COLO829 (cell line): ENCODE measurements around the gene SHISA7.
"Not testable (repeated sequence)": the region's sequence is repeated elsewhere in the genome, so short reads cannot be mapped to it uniquely, and the experiment has no call there.

Experiments
- DNase-seq: peaks from one replicate; pipeline ENCODE4 v3.0.0; 2012; ENCODE audit warnings: low spot score

SHISA7 gene

GRCh38 chr19:55418185-55418584 lies 24.9 kb downstream of the SHISA7 start:
- DNase-seq, result peak; percentile 70

GRCh38 chr19:55410168-55410567 lies 32.9 kb downstream of the SHISA7 start:
- DNase-seq, result no peak

DNA sequence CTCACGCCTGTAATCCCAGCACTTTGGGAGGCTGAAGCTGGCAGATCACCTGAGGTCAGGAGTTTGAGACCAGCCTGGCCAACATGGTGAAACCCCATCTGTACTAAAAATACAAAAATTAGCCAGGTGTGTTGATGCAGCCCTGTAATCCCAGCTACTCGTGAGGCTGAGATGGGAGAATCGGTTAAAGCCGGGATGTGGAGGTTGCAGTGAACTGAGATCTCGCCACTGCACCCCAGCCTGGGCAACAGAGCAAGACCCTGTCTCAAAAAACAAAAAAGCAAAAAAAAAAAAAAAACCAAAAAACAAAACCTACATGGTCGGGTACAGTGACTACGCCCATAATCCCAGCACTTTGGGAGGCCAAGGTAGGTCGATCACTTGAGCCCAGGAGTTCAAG lies 33.9 kb downstream of the SHISA7 start:
- DNase-seq, result not testable (repeated sequence)

GRCh38 chr19:55408533-55408872 lies 34.6 kb downstream of the SHISA7 start:
- no peak for DNase-seq

- peak; percentile 100 for DNase-seq
Observed at GRCh38 chr19:55407800-55408532, 35.1 kb downstream of the SHISA7 start.

DNA sequence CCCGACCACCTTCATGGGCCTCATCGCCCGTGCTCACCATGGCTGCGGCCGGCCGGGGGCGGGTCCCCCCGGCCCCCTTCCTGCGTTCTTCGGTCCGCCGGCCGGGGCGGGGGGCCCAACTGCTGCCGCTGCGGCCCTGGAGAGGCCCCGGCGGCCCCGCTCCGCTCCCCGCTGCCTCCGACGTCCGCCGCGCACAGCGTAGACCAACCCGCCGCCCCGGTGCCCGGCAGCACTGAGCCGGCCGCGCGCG lies 35.6 kb downstream of the SHISA7 start, which contains the start of gene UBE2S:
UBE2S (minus strand) TSS at position 239 of the 250 bp plus-strand sequence; CDS start at position 40, 199 bp downstream.
- DNase-seq, result not testable (repeated sequence)

DNA sequence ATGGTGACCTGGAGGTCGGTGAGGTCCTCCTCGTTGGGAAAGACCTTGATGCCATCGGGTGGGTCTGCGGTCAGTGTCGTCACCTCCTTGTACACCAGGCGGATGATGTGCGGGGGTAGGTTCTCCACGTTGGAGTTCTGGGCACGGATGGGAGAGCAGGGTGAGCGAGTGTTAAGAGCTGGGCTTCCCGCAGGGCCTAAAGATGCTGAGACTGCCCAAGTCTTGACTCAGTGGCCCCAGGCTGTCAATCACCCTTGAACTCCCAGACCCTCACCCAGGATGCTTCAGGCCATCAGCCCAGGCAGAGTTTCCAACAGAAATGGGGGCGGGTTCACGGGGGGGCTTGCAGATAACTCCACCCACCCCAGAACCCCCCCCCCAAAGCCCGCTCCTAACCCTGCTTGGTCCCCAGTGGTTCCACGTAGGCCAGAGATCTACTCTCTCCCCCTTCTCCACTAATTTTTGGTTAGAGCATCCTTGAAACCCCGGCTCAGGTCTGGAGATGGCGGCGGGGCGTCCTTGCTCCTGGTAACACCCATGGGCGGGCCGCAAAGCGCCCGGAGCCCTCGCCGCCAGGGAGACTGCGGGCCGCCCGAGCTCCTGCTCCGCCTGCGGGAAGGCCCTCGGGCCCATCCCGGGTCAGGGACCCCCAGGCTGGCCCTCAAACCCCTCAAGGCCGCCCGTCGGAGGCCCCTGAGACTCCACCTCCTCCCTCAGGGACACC lies 36.1 kb downstream of the SHISA7 start:
- no peak for DNase-seq

GRCh38 chr19:55406091-55406825 lies 36.8 kb downstream of the SHISA7 start:
- no peak for DNase-seq

DNA sequence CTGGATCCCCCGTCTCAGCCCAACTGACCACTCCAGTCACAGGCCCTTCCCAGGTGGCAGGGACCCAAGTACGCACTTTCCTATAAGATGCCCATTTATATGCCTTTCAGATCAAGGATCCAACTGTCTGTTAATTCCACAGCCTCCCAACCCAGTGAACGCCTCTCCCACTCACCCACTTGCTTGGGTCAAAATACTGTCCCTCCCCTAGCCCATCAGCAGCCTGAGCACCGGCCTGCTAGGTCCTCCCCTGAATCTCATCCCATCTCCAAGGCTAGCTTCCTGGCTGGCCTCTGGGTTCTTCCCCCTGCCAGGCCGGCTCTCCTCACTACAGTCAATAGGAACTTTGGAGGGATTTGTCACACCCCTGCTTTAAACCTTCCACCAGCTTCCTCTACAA lies 37.5 kb downstream of the SHISA7 start:
- no peak for DNase-seq

GRCh38 chr19:55402509-55402908 lies 40.6 kb downstream of the SHISA7 start:
- DNase-seq, result no peak

- not testable (repeated sequence) for DNase-seq
Observed at GRCh38 chr19:55401390-55401789, 41.7 kb downstream of the SHISA7 start.

GRCh38 chr19:55400281-55401087 lies 42.6 kb downstream of the SHISA7 start:
- no peak for DNase-seq

- DNase-seq, result no peak
Observed at GRCh38 chr19:55398200-55398925, 44.7 kb downstream of the SHISA7 start.

GRCh38 chr19:55392820-55393761 lies 50.0 kb downstream of the SHISA7 start:
- no peak for DNase-seq

GRCh38 chr19:55391702-55392615 lies 51.1 kb downstream of the SHISA7 start:
- DNase-seq, result no peak

- no peak for DNase-seq
Observed at GRCh38 chr19:55391191-55391670, 51.9 kb downstream of the SHISA7 start.

- no peak for DNase-seq
Observed at GRCh38 chr19:55390461-55390880, 52.6 kb downstream of the SHISA7 start.

GRCh38 chr19:55389386-55390317 lies 53.4 kb downstream of the SHISA7 start:
- no peak for DNase-seq
